NCI-H1436 treated with DMSO at 0.1 percent for 48 hours (cell line): ENCODE results near the gene ATRIP.

ENCODE experiments used
- DNase-seq: peaks from one replicate; lab custom pipeline; 2025; lab: John Stamatoyannopoulos, UW

Gene ATRIP

DNA sequence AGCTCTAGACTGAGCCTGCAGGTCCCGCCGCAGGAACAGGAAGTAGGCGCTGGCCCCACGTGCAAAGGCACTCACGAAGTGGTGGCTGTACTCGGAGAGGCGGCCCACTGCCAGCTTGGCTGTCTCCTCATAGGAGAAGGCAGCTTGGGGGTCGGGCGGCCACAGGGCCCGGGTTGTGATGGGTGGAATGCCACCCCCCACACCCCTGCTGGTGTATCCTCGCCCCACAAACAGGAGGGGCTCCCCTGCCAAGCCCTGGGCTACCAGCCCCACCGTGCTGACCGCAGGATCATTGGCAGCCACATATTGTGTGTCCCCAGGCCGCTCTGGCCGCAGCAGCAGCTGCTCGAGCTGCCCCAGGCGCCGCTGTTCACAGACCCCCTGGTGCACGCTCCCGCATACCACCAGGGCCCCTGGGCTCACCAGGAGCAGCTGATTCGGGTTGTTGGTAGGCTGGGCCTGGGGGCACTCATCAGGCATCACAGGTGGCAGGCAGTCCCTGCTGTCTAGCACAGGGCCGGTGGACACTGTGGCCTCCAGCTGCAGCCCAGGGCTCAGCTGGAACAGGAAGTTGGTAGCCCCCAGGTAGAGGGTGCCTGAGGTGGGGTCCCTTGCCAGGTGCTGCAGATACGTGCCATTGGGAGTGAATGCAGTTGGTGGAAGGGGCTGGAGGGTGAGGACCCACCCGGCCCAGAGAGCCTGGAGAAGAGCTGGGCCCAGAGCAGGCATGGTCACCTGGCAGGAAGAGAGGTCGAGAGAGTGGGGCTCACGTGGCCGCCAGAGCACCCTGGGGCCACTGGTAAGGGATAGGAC lies 22.4 kb upstream of the ATRIP start:
- DNase-seq: no peak

DNA sequence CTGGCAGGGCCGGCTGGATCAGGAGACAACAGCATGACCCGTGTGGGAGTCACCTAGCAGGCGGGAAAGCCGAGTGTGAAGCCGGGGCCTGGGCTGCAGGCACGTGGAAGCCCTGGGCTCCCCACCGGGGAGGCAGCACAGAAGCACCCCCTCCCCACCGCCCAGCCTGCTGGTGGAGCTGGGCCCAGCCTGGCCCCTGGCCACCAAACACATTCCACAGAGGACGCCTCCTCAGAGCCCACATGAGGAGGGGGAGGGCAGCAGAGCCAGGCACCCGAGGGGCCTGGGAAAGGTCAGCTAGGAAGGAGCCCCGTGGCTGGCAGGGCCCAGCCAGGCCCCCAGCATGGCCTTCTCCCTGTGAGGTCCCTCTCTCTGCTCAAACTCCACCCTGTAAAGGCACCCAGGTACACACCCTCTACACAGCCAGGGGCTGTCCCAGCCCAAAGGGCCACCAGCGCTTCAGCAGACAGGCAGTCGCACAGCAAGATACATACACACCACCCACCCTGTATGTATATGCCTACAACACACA lies 21.2 kb upstream of the ATRIP start:
- DNase-seq: no peak

DNA sequence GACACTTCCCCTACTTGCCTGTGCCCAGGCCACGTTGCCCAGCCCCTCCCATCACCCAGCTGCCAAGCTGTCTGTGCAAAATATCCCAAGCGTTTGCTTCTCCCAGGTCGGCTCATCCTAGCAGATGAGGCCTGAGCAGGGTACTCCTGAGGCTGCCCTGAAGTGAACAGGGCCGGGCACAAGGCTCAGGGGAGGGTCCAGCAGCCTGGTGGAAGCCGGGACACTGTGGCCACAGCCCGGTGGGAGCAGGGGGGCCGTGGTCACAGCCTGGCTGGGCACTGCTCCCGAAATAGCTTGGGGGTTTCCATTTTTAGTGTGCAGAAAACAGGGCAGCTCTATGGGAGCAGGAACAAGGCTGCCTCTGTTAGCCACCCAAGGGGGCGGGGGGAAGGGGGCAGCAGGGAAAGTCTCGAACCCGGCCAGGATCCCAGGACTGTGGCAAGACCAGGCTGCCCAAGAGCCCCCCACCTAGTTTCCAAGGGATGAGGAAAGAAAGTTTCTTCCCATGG lies 20.1 kb upstream of the ATRIP start:
- no peak for DNase-seq

DNA sequence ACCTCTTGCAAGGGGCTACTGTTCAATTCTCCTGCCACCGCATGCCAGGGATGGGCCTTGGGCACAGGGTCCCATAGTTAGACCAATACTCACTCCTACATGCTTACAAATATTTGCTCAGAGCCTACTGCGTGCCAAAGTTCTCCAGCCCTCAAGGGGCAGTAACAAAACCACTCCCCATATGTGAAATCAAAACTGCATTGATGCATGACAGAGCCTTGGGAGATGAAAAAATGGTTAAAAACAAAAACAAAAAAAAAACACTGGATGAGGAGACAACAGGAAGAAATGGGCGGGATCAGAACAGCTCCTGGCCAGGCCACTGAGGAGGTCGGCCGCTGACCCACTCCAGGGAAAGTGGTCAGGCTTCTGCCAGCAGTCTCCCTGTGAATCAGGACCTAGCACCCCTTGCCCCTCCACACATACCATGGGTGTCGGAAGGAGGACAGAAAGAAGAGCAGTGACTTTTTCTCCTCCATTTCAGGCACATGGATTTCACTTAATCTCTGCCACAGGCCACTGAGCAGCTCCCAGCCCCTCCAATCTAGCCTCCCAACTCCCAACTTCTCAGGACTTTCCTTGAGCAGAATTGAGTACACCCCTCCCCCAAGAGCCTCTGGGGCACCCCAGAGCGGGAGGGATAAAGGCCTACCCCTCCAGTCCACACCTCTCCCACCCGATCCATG lies 19.4 kb upstream of the ATRIP start:
- no peak for DNase-seq

DNA sequence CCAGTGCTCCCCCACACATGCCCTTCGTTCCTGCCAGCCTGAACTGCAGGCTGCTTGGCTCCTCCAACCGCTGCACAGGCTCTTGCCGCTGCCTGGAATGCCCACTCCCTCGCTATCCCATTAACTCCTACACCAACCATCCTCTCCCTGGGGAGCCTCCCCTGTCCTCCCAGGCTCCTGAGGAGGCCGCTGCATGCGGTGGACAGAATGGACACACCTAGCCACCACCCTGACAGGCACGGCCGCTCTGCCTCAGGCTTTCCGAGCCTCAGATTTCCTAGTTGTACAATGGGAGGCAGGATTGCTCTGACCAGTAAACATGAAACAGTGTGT lies 18.9 kb upstream of the ATRIP start:
- no peak for DNase-seq

DNA sequence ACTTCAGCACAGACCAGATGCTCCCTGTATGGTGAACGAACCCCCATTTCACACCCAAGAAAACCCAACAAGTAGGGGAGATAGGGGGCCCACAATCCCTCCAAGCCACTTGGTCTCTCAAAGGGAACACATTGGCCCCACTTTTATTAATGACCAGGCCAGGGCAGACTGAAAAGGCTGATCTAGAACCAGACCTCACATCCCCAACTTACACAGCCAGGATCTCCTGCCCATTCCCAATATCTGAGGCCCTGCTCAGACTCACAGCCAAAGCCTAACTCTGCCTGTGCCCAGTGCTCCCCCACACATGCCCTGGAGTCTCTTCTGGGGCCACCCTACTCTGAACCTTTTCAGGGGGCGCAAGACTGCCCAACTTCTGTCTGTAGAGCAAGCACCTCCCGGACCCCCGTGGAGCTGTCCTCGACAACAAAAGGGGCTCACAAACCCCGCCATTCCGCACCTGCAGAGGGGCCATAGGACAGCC lies 18.4 kb upstream of the ATRIP start:
- no peak for DNase-seq

DNA sequence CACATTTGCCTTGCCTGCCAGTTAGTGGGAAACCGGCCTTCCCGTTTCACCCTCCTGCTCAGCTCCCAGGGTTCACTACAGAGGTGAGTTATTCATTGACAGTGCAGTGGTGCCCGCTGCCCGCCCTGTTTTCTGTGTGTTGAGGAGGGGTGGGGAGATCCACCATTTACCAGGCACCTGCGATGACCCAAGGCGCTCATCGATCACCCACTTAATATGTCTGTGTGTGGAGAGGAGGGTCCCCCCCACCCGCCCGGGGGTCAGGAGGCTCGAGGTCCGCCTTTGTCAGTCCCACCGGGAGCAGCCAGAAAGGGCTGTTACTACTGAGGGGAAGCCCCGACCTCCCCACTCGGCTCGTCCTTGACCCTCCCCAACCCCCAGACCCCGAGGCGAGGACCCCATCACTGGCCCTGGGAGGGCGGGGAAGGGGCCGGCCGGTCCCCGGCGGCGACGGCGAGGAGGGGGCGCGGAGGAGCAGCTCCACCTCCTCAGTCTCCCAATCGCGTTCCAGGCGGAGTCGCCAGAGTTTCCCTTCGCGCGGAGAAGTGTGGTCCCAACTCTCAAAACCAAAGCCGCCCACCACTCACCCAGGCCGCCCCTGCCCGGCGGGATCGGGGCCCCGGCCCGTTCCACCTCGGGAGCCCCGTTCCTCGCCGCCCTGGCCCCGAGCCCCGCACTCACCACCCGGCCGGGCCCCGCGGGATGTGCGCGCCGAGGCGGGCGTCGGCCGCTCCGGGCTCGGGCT lies 17.8 kb upstream of the ATRIP start:
- no peak for DNase-seq

DNA sequence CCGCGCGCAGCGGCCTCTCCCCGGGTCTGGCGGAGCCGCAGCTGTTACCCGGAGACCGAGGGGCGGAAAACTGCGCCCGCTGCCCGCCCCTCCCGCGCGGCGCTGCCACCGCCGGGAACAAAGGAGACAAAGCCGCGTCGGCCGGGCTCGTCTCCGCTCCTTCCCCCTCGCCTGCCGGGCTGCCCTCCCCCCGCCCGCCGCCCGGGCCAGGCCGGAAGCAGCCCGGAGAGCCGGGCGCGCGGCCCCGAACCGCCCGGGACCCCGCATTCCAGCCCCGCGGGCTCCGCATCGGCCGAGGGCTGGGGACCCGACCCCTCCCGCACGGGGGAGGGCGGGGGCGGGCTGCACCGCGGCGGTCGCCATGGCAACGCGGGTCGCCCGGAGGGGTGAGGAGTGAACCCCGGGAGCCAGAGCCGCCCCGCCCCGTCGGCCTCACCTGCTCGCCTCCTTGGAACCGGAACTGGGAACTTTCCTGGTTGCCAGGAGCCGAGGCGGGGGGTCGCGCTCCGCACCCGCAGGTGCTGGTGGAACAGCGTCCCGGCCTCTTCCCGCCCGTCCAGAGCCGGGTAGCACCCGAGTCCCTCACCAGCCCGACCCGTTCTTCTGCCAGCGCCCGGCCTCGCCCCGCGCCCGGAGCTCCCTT lies 17.1 kb upstream of the ATRIP start:
- no peak for DNase-seq

DNA sequence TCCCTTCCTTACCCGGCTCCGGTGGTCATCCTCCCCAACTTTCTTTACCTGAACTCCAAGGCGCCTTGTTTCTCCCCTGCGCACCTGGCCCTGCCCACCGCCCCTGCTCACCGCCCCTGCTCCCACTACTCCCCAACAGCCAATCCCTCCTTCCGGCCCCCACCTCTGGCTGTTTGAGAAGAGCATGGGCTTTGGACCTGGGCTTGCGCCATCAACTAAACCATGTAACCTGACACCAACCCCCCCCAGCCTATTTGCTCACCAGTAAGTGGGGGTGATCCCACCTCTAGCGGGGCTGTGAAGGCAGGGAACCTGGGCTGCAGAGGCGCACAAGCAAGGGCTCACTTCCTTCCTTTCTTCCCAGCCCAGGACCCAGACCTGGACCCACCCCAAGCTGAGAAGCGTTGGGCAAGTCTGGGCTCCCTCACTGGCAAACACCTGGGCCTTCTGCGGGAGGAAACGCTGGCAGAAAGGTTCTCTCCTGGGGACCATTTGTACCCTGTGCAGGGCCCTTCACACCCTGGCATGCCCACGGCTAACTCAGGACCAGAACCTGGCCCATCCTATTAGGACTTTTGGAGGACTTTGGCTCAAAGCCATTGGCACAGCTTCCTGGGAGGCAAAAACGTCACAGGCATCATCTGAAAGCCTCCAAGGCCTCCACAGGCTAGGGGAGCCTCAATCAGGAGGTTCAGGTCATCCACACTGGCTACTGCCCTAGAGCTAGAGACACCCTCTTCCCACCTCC lies 16.4 kb upstream of the ATRIP start, which contains the start of gene PLXNB1:
TSS of gene PLXNB1 (minus strand) at position 127 of the 748 bp plus-strand sequence. CDS start 5,475 bp downstream, outside the sequence.
- DNase-seq: no peak

DNA sequence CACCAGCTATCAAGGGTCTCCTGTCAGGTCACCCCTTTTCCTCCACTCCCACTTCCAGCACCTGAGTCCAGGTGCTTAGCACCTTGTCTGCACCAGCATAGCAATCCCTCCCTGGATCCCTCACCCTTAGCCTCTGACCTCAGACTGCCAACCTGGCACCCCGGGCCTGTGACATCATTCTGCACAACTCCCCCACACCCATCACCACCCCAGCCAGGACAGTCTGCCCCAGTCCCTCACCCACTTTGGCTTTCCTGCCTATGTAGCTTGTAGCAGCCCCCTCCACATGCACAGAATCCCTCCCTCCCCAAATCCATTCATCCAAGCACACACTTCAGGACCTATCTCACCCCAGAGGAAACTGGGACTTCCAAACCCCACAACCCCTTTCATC lies 15.8 kb upstream of the ATRIP start:
- DNase-seq: no peak

DNA sequence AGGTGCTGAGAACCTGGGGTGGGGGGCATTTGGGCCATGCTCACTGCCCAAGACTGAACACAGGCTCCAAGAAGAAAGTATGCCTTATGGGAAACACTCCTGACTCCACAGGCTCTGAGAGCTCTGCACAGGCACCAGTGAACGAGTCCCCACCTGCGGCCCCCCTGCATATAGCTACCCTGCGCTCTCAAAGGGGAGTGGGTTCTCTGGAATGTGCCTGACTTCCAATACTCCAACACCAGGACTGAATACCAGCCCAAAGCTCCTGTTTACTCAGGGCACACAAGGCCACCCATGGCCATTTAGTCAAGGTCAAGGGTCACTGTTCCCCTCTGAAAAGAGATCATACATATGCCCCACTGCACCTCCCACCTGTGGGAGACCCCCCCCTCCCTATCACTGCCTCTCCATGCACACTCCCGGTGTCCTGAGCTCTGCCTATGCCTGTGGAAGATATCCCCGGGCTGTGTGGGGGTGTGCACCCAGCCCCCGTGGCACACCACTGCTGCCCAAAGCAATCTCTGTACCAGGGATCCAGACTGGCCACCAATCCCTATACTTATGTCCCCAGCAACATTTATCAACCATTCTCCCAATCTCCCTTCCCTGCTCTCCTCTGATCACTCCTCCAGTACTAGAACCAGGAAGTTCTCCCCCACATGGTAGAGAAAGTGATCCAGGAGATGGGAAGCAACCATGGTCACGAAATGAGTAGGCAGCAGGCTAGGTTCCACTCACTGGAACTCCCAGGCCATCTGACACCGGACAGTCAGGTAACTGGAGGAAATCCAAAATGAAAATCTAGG lies 15.1 kb upstream of the ATRIP start:
- no peak for DNase-seq

DNA sequence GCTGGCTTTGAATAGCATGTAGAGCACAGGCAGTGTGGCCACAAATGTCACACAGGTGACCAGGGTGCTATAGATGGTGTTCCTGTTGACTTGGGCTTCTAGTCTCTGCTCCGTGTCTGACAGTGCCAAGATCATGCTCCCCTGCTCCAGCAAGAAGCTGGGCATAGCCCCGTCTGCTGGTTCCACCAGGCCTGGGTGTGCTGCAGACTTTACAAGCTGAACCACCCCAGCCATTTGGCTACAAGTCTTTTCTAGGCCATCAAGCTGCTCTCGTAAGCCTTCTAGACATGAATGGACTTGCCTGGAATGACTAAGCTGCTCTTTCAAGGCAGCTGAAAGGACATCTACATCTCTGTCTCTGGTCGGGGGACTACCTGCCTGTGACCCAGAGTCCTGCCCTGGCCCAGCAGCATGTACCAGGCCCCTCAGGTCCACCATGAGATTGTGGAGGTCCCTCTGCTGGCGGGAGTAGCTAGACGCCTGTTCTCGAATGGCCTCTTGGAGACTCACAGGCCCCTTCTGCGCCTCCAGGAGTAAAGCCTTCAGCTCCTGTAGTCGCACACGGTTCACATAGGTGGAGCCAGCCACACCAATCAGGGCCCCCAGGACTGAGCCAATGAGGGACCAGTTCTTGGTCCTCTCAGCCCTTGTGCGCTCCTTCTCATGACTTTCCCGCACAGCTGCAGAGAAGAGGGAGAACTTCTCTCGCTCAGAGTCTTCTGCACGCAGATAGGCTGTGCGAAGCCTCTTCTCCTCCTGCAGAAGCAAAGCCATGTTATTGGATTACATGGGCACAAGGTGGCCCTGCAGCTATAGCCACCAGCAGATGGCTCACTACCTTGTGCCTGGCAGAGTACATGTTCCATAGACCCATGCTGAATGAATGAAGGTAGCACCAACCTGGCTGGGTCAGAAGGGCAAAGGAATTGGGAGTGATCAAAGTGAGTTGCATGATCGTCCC lies 13.8 kb upstream of the ATRIP start:
- DNase-seq: no peak

DNA sequence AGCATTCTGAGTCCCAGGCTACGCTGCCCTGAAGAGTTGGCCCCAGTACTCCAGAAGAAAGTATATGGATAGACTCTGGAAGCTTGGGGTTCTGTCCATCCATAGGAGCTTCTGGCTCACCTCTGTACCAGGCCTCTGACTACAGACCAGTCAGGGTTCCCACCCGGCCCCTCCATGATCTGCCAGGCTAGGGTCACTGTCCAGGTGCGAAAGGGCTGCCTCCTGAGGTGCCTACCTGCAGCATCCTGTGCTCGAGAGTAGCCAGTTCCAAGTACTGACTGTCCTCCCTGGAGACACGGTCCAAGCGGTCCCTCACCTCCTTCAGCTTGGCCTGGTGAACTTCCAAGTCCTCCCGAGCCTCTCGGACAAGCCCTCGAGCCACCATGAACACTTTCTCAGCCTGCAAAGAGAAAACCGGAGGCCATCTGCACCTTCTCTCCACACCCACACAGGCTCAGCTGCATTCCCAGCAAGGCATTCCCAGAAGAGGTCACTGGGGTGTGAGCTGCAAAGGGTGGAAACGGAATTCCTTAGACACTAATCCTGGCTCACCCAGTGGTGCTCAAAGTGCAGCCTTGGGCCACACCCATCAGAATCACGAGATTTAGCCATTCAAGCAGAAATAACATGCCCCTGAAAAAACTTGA lies 12.9 kb upstream of the ATRIP start:
- no peak for DNase-seq

DNA sequence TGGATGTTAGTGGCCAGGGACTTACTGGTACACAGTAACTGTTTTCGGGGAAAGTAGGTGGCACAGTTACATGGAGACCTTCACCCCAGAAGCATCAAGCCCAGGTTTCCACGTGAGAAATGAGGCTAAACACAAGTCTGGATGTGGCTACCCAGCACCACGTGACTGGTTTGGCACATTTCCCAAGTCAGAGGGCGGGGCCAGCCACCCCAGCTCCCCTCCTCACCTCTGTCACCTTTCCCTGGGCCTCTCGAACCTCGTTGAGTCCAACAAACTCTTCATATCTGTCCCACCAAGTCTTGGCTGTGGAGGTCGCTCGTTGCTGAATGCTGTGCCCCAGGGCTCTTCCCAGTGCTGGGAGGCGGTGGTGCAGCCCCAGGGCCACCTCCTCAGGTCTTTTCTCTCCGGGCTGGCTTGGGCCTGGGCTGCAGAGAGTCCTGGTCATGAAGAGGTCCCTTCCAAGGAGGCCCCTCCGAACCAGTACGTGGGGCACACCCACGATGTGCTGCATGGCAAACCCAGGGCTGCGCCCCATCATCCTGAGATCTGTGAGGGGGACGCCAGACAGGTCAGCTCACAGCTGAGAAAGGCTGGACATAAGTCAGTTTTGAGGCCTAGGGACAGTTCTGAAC lies 11.8 kb upstream of the ATRIP start:
- no peak for DNase-seq

DNA sequence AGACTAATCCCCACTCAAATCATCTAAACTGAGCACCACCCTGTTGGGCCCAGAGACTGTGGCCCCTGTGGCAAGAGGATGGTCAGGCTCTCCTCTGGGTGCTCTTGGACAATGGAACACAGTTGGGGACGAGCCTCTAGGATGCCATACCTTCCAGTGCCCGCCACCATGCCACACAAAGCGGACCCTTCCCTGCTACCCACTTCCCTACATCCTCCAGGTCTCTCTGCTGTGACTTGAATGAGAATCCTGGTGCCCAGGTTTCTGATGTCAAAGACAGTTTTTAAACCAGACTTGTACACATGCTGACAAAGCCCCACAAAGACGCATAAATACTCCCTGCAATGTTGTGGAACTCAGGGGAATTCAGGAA lies 11.3 kb upstream of the ATRIP start:
- DNase-seq: no peak

DNA sequence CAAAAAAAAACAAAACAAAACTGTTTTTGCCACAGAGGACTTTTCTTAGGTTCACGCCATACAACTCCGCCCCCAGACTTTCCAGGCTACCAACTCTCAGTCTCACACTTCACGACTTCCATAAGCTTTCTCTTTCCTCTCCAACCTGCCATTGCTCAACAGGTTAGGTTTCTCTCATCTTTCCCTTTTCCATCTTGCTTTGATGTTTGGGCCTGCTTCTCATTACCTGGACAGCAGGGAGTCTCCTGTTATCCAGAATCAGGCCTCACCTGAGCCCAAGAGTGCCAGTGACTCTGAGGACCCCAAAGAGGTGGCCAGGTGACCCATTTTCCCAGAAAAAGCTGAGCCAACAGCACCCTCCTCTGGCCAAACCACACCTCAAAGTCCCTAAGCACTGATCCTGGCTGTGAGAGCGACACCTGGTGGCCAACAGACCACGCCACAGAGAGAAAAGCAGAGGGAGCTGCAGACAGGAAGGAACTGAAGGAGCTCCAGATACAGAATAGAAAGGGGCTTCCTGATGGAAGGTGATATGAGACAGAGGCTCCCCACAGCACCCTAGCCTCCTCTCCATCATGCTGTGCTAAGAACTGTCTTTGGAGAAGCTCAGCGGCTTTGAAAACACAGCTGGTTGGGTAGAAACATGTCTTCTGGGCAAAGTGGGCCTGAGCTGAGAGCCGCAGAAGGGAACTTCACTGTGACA lies 10.6 kb upstream of the ATRIP start:
- no peak for DNase-seq

DNA sequence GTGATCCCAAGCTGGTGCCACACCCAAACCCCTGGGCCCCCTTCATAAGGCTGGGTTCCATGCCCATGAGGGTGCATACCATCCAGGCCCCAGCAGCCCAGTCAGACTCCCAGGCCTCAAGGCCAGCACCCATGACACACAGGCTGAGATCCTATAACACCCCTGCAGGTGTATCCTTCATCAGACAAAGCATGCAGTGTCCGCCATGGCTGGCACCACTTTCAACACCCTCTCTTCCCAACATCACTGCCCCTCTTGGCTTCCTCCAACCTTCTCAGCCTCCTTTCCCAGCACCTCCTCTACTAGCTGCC lies 10.1 kb upstream of the ATRIP start:
- DNase-seq: no peak

DNA sequence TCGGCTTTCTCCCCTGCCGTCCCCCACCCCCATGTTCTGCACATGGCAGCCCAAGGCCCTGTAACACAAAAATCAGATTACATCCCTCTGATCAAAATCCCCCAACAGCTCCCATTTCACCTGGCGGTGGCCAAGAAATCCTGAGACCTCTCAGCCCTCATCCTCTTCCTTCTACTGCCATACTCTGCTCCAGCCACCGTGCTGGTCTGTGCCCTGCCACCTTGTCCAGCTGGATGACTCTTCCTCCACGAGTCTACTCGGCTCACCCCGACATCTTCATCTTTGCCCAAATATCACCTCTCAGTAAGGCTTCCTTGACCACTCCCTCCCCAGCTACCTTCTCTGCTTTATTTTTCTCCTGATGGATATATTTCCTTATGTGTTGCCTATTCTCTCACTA lies 9.7 kb upstream of the ATRIP start:
- DNase-seq: no peak
